HL-60 (cell line): ENCODE results near the gene SYT5.
"Not testable (repeated sequence)": the region's sequence is repeated elsewhere in the genome, so short reads cannot be mapped to it uniquely, and the experiment has no call there.

ENCODE experiments used
- DNase-seq, 2 experiments: peaks; one replicate each; pipeline ENCODE4 v3.0.0-alpha.2; 2010 to 2020; ENCODE audit warnings: low read depth in 1 of 2, low spot score in 1 of 2
- H3K27ac ChIP-seq: fragments of 250-450 bp; sonication (Bioruptor Pico); replicated peaks from 2 replicates; pipeline ENCODE4 v1.5.1; 2020; ENCODE audit warnings: mild to moderate bottlenecking, moderate library complexity
- H3K27me3 ChIP-seq: fragments of 250-450 bp; sonication (Bioruptor Pico); 2 replicates; pipeline ENCODE4 v1.5.1; 2021; ENCODE audit warnings: mild to moderate bottlenecking, moderate library complexity; ENCODE audit not compliant: insufficient read depth, poor library complexity, severe bottlenecking
- H3K4me3 ChIP-seq: replicated peaks from 2 replicates; pipeline ENCODE4 v1.5.1; 2011; ENCODE audit warnings: mild to moderate bottlenecking, control low read depth, low read length; ENCODE audit not compliant: insufficient read depth
- GABPA ChIP-seq: IDR thresholded peaks from 2 replicates; pipeline ENCODE4 v1.6.1; 2012; ENCODE audit warnings: low read depth
- POLR2AphosphoS5 ChIP-seq: IDR thresholded peaks from 2 replicates; pipeline ENCODE4 v1.6.1; 2012; ENCODE audit warnings: low read depth
- SPI1 ChIP-seq: IDR thresholded peaks from 2 replicates; pipeline ENCODE4 v1.6.1; 2012; ENCODE audit warnings: low read depth, mild to moderate bottlenecking, borderline replicate concordance
- TF ChIP-seq, protein P1 (sequence below): IDR thresholded peaks from one replicate; pipeline ENCODE4 v1.5.1; 2011; ENCODE audit warnings: low read length, control low read depth, inconsistent platforms; ENCODE audit not compliant: insufficient read depth
- TF ChIP-seq, protein P2 (sequence below): IDR thresholded peaks from 2 replicates; pipeline ENCODE4 v1.6.1; 2012; ENCODE audit warnings: low read depth; ENCODE audit not compliant: insufficient replicate concordance

The SYT5 gene

DNA sequence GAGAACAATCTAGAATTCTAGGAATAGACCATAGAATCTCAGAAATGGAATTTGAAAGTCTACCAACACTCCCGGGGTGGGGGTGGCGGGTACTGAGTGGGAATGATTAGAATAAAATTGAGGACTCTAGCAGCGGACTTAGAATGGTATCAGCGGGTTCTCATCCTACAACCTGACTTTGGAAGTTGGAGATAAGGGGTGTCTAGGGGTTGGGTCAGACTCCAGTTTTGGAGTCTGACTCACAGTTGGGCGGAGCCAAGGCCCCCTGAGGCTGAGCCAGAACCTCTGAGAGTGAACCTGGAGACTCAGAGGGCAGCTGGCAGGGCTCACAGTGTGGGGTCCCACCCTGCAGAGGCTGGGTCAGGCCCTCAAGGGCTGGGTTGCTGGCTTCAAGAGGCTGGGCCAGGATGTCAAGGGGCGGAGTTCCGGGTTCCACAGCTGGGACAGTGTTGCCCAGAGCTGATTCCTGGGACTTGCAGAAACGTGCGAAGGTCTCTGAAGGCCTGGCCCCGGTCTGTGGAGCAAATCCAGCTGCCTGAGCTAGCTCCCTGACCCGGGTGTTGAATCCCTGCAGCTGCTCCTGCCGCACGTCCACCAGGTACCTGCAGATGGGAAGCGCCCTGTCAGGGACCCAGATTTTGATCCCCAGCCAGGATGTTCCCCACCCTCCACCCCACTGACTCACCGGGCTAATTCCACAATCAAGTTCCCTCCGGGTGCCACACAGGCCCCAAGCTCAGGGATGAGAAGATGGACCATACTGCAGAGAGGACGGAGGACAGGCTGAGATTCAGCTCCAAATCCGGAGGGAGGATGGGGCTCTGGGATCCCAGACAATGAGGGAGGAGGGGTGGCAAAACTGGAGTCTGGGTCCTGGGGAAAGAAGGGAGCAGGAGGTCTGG lies 21.0 kb downstream of the SYT5 start:
- TF ChIP-seq POLR2AphosphoS5 = no peak
- TF ChIP-seq SPI1 = no peak
- TF ChIP-seq, protein P1, sequence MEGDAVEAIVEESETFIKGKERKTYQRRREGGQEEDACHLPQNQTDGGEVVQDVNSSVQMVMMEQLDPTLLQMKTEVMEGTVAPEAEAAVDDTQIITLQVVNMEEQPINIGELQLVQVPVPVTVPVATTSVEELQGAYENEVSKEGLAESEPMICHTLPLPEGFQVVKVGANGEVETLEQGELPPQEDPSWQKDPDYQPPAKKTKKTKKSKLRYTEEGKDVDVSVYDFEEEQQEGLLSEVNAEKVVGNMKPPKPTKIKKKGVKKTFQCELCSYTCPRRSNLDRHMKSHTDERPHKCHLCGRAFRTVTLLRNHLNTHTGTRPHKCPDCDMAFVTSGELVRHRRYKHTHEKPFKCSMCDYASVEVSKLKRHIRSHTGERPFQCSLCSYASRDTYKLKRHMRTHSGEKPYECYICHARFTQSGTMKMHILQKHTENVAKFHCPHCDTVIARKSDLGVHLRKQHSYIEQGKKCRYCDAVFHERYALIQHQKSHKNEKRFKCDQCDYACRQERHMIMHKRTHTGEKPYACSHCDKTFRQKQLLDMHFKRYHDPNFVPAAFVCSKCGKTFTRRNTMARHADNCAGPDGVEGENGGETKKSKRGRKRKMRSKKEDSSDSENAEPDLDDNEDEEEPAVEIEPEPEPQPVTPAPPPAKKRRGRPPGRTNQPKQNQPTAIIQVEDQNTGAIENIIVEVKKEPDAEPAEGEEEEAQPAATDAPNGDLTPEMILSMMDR = no peak
- TF ChIP-seq, protein P2, sequence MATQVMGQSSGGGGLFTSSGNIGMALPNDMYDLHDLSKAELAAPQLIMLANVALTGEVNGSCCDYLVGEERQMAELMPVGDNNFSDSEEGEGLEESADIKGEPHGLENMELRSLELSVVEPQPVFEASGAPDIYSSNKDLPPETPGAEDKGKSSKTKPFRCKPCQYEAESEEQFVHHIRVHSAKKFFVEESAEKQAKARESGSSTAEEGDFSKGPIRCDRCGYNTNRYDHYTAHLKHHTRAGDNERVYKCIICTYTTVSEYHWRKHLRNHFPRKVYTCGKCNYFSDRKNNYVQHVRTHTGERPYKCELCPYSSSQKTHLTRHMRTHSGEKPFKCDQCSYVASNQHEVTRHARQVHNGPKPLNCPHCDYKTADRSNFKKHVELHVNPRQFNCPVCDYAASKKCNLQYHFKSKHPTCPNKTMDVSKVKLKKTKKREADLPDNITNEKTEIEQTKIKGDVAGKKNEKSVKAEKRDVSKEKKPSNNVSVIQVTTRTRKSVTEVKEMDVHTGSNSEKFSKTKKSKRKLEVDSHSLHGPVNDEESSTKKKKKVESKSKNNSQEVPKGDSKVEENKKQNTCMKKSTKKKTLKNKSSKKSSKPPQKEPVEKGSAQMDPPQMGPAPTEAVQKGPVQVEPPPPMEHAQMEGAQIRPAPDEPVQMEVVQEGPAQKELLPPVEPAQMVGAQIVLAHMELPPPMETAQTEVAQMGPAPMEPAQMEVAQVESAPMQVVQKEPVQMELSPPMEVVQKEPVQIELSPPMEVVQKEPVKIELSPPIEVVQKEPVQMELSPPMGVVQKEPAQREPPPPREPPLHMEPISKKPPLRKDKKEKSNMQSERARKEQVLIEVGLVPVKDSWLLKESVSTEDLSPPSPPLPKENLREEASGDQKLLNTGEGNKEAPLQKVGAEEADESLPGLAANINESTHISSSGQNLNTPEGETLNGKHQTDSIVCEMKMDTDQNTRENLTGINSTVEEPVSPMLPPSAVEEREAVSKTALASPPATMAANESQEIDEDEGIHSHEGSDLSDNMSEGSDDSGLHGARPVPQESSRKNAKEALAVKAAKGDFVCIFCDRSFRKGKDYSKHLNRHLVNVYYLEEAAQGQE = no peak
- TF ChIP-seq GABPA = no peak
- no peak for DNase-seq
- Histone ChIP-seq H3K4me3 (no peak overlapping the region), H3K27ac (no peak overlapping the region), H3K27me3 (peaks cover 13% of the 10 kb centered on the region)

DNA sequence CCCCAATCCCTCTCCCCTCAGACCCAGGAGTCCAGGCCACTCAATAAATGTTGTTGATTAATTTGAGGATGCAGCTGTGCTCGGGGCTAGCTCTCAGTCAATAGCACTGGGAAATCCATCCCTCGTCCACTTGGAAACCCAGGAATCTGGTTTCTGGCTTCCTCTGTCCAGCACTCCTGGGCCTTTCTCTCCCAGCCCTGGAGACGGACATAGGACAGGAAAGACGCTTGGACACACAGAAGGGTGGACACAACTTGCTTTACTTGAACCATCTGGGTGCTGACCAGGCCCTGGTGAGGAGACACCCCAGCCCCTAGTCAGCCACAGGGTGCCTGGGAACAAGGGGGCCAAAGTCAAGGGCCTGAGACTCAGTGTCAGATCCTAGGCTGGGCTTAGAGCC lies 21.7 kb downstream of the SYT5 start:
- peaks cover 13% of the 10 kb centered on the region for H3K27me3 ChIP-seq
- no peak overlapping the region for H3K4me3 ChIP-seq
- no peak for TF ChIP-seq POLR2AphosphoS5
- H3K27ac ChIP-seq = no peak overlapping the region
- no peak for DNase-seq

DNA sequence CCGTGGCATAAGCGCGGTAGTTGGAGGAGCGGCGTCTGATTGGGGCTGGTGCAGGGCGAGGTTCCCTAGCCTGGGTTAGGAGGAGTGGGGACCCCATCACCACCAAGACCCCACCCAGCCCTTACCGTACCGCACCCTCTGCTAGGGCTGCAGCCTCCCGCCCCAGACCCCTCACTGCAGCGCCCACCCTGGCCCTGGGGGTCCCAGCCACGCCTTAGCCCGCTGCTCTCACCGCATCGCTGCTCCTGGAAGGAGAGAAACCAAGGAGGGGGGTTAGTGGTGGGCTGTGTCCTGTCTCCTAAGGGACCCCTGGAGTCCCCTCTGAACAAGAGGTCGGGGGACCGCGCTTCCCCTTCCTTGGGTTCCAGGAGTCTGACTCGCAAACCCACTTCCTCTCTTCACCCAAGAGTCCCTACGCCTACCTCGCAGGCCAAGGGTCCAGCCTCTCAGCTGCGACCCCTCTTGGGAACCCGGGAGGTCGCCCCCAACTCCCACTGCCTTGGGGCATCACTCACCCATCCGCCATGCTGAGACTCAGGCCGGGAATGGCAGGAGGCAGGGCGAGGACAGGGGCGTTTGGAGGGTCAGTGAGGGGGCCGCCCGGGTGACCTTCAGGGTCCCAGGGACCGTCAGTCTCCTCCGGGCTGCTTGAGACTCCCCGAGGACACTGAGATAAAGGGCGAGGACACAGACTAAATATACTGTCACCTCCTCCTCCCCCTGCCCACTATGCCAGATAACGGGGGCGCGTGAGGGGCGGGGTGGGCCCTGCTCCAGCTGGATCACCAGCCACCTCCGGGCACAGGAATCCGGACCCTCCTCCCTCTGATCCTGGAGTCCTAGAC lies 22.8 kb downstream of the SYT5 start, which contains the start of gene TNNI3:
Gene TNNI3, minus strand, starts transcription at position 669 of the 845 bp plus-strand sequence. Its CDS starts 143 bp downstream, at position 526.
- TF ChIP-seq, protein P1 = no peak
- TF ChIP-seq SPI1 (peak; percentile 21; the same call in 1 of the 2 replicates), POLR2AphosphoS5 (no peak)
- no peak within 1 kb of the TSS for H3K4me3 ChIP-seq
- H3K27ac ChIP-seq = no peak within 1 kb of the TSS
- no peak for DNase-seq
- peaks cover 13% of the 10 kb centered on the region for H3K27me3 ChIP-seq

DNA sequence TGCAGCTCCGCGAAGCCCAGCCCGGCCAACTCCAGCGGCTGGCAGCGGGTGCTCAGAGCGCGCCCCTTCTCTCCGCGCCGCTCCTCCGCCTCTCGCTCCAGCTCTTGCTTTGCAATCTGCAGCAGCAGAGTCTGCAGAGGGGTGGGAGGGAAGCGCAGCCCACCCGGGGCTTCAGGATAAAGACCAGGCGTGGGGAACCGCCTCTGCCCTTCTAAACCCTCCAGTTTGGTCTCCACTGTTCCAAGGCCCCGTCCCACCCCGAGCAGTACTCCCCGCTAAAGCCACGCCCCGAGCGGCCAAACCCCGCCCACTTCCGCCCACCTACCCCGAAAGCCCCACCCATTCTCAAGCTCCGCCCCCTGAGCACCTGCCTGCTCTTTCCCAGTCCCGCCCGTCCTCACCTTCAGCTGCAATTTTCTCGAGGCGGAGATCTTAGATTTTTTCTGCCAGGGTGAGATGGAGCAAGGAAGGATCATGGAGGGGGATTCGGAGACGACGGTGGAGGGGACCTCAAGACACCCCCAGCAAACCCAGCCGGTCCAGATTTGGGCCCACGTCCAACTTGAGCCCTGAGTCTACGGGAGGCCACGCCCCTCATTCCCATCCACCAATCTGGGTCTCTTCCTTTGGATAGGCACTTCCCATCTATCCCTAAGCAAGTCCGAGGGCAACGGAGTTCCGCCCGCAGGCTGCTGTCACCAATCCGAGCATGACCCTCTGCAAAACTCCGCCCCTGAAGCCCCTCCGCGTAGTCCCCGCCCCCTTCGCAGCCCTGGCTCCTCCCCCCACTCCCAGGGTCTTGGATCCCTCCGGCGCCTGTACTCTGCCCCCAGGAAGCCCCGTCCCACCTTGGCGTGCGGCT lies 23.7 kb downstream of the SYT5 start:
- TF ChIP-seq, protein P2 = no peak
- TF ChIP-seq GABPA (no peak), SPI1 (no peak), POLR2AphosphoS5 (no peak)
- TF ChIP-seq, protein P1 = no peak
- no peak overlapping the region for H3K4me3 ChIP-seq

DNA sequence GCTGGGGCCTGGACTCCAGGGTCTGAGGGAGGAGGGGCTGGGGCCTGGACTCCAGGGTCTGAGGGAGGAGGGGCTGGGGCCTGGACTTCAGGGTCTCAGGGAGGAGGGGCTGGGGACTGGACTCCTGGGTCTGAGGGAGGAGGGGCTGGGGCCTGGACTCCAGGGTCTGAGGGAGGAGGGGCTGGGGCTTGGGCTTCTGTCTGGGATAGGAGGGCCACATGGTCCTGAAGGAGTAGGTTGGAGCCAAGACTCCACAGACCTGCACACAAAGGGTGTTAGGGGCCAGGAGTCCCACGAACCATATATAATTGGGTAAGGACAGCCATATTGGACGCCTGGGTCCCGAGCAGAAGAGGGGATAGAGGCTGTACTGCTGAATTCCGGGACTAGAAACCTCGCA lies 24.3 kb downstream of the SYT5 start:
- H3K4me3 ChIP-seq, H3K27ac ChIP-seq, H3K27me3 ChIP-seq, DNase-seq: not testable (repeated sequence)

More for the DNA sequence above, 23.7 kb downstream of the SYT5 start:
- Histone ChIP-seq H3K27ac (no peak overlapping the region), H3K27me3 (peaks cover 11% of the 10 kb centered on the region)
- DNase-seq = no peak
